Left cardiac atrium (tissue), 4 donors: ENCODE measurements around the gene E2F4. TPM values are rescaled to one million over a fixed set of nuclear protein-coding genes. Genes with fewer than 3 reads are reported as not detected.
A peak's percentile ranks its signal among the peaks of the same experiment; 100 is the strongest.

ENCODE experiments used
- ATAC-seq, 2 donors: fragments of 200-7000 bp; cut with Tn5 transposase; one replicate each; pipeline ENCODE4 v1.9.1; 2020; ENCODE audit warnings: mild to moderate bottlenecking in 2 of 2, moderate library complexity in 2 of 2
- DNase-seq: peaks from one replicate; pipeline ENCODE4 v3.0.0-alpha.2; 2020
- intact Hi-C, 2 donors: fragments of 100-400 bp; cut with DNase I; formaldehyde crosslinking; loops; one replicate each; pipeline versions ENCODE4 v1.14.1 to v1.15.1; 2022 to 2023
- total RNA-seq, 2 donors: library from RNA; stranded (reverse); fragmentation: NEBNext Ultra II Directional; extraction: Animal tissue kit (Norgen Biotek cat#: 25700); gene quantifications; one replicate each; pipeline ENCODE4 v1.2.1, GENCODE V29; 2021
- donor health status: DM: no; HTN: yes; CAD: no.
- donor health status: DM: no; HTN: yes; CAD: no; lungs with severe emphysema.
- donor health status: DM: yes; HTN: yes; CAD: no.
- donor health status: Dilated cardiomyopathy.

Gene E2F4
- total RNA-seq, 2 donors from 2014 or later = 34.9 to 46.2 TPM

- ATAC-seq = no peak
- intact Hi-C loops = no loop called here
Measured at GRCh38 chr16:67226295-67226803, 34.4 kb downstream of the E2F4 start.

GRCh38 chr16:67226804-67227566 is 35.0 kb downstream of the E2F4 start, which contains the start of gene TMEM208:
TMEM208 (plus strand) TSS chr16:67227130; CDS start chr16:67227219, 89 bp downstream.
- intact Hi-C loops = no loop called here
- peak; percentile 99 for DNase-seq
- peak; percentile 97 for ATAC-seq

More at GRCh38 chr16:67226295-67226803, 34.4 kb downstream of the E2F4 start:
- DNase-seq = no peak

- ATAC-seq (no peak), DNase-seq (no peak)
- intact Hi-C loops = no loop called here
Measured at GRCh38 chr16:67227567-67227921, 35.6 kb downstream of the E2F4 start.

GRCh38 chr16:67228034-67228785 is 36.3 kb downstream of the E2F4 start:
- no peak for ATAC-seq
- no peak for DNase-seq
- intact Hi-C loops = no loop called here

GRCh38 chr16:67228905-67229304 is 37.0 kb downstream of the E2F4 start:
- intact Hi-C loops = no loop called here
- ATAC-seq (no peak), DNase-seq (no peak)

- intact Hi-C loops = no loop called here
- ATAC-seq = no peak
- peak; percentile 18 for DNase-seq
Measured at GRCh38 chr16:67229906-67230808, 38.2 kb downstream of the E2F4 start.

- ATAC-seq (no peak), DNase-seq (peak; percentile 12)
- intact Hi-C loops = no loop called here
Measured at GRCh38 chr16:67230809-67231660, 39.1 kb downstream of the E2F4 start.

- intact Hi-C loops = no loop called here
- no peak for ATAC-seq
- DNase-seq = no peak
Measured at GRCh38 chr16:67233596-67233995, 41.6 kb downstream of the E2F4 start.

GRCh38 chr16:67234180-67234597 is 42.2 kb downstream of the E2F4 start:
- no peak for DNase-seq
- no peak for ATAC-seq
- intact Hi-C loops = no loop called here

- intact Hi-C loops = no loop called here
- ATAC-seq = no peak
Measured at GRCh38 chr16:67235816-67236562, 44.0 kb downstream of the E2F4 start.

GRCh38 chr16:67236563-67237395 is 44.8 kb downstream of the E2F4 start:
- ATAC-seq (peak; percentile 18 to 19), DNase-seq (peak; percentile 48)
- intact Hi-C loops = no loop called here

More at GRCh38 chr16:67235816-67236562, 44.0 kb downstream of the E2F4 start:
- DNase-seq = no peak

GRCh38 chr16:67237396-67238277 is 45.7 kb downstream of the E2F4 start:
- DNase-seq = no peak
- intact Hi-C loops = no loop called here

GRCh38 chr16:67238278-67238575 is 46.3 kb downstream of the E2F4 start:
- ATAC-seq (no peak), DNase-seq (no peak)
- intact Hi-C loops = no loop called here

More at GRCh38 chr16:67237396-67238277, 45.7 kb downstream of the E2F4 start:
- ATAC-seq = no peak

- intact Hi-C loops = no loop called here
- DNase-seq = no peak
Measured at GRCh38 chr16:67238806-67239470, 47.0 kb downstream of the E2F4 start.

GRCh38 chr16:67240506-67240905 is 48.6 kb downstream of the E2F4 start:
- ATAC-seq (no peak), DNase-seq (no peak)
- intact Hi-C loops = no loop called here

More at GRCh38 chr16:67238806-67239470, 47.0 kb downstream of the E2F4 start:
- ATAC-seq = no peak
